Inferior parietal cortex (tissue), 1 donor: ENCODE data around the gene ALOXE3.
A peak's percentile ranks its signal among the peaks of the same experiment; 100 is the strongest.

Source experiments
- DNase-seq: peaks from one replicate; pipeline ENCODE4 v3.0.0-alpha.2; 2016; ENCODE audit errors: extremely low spot score

ALOXE3 gene

GRCh38 chr17:8142158-8142886, 24.0 kb upstream of the ALOXE3 start:
- DNase-seq: no peak

GRCh38 chr17:8141741-8142140, 23.4 kb upstream of the ALOXE3 start:
- DNase-seq: no peak

GRCh38 chr17:8141045-8141444, 22.7 kb upstream of the ALOXE3 start:
- DNase-seq: no peak

GRCh38 chr17:8140065-8141029, 22.0 kb upstream of the ALOXE3 start:
- DNase-seq: no peak

- peak; percentile 96 for DNase-seq
Observed at GRCh38 chr17:8138672-8139371, 20.5 kb upstream of the ALOXE3 start.

- no peak for DNase-seq
Observed at GRCh38 chr17:8138374-8138671, 20.0 kb upstream of the ALOXE3 start.

GRCh38 chr17:8137645-8138373, 19.5 kb upstream of the ALOXE3 start:
- DNase-seq: no peak

- DNase-seq: no peak
Observed at GRCh38 chr17:8133941-8134340, 15.6 kb upstream of the ALOXE3 start.

GRCh38 chr17:8133399-8133798, 15.1 kb upstream of the ALOXE3 start:
- no peak for DNase-seq

- no peak for DNase-seq
Observed at GRCh38 chr17:8131844-8132441, 13.6 kb upstream of the ALOXE3 start.

GRCh38 chr17:8128125-8128784, 9.9 kb upstream of the ALOXE3 start:
- no peak for DNase-seq

- DNase-seq: peak; percentile 35
Observed at GRCh38 chr17:8126491-8127066, 8.3 kb upstream of the ALOXE3 start.

- DNase-seq: peak; percentile 28
Observed at GRCh38 chr17:8125947-8126490, 7.7 kb upstream of the ALOXE3 start.

- DNase-seq: peak; percentile 89
Observed at GRCh38 chr17:8125154-8125946, 7.0 kb upstream of the ALOXE3 start.

GRCh38 chr17:8124350-8125153, 6.2 kb upstream of the ALOXE3 start:
- peak; percentile 32 for DNase-seq

- no peak for DNase-seq
Observed at GRCh38 chr17:8123695-8124349, 5.5 kb upstream of the ALOXE3 start, which contains the start of gene HES7. TSS of gene HES7 (minus strand) at chr17:8124106. CDS start at chr17:8124084, 22 bp downstream.

GRCh38 chr17:8122924-8123694, 4.8 kb upstream of the ALOXE3 start:
- no peak for DNase-seq
